HL-60 (cell line): Measurements from ENCODE around the gene MKS1.

ENCODE experiments used
- GABPA ChIP-seq: IDR thresholded peaks from 2 replicates; pipeline ENCODE4 v1.6.1; 2012; ENCODE audit warnings: low read depth
- POLR2AphosphoS5 ChIP-seq: IDR thresholded peaks from 2 replicates; pipeline ENCODE4 v1.6.1; 2012; ENCODE audit warnings: low read depth
- TF ChIP-seq, protein P1 (sequence below): IDR thresholded peaks from one replicate; pipeline ENCODE4 v1.5.1; 2011; ENCODE audit warnings: low read length, control low read depth, inconsistent platforms; ENCODE audit not compliant: insufficient read depth
- TF ChIP-seq, protein P2 (sequence below): IDR thresholded peaks from 2 replicates; pipeline ENCODE4 v1.6.1; 2012; ENCODE audit warnings: low read depth; ENCODE audit not compliant: insufficient replicate concordance

GRCh38 chr17:58234512-58234911 is 15.5 kb upstream of the MKS1 start:
- TF ChIP-seq POLR2AphosphoS5 (no peak), GABPA (no peak)
- TF ChIP-seq, protein P1, sequence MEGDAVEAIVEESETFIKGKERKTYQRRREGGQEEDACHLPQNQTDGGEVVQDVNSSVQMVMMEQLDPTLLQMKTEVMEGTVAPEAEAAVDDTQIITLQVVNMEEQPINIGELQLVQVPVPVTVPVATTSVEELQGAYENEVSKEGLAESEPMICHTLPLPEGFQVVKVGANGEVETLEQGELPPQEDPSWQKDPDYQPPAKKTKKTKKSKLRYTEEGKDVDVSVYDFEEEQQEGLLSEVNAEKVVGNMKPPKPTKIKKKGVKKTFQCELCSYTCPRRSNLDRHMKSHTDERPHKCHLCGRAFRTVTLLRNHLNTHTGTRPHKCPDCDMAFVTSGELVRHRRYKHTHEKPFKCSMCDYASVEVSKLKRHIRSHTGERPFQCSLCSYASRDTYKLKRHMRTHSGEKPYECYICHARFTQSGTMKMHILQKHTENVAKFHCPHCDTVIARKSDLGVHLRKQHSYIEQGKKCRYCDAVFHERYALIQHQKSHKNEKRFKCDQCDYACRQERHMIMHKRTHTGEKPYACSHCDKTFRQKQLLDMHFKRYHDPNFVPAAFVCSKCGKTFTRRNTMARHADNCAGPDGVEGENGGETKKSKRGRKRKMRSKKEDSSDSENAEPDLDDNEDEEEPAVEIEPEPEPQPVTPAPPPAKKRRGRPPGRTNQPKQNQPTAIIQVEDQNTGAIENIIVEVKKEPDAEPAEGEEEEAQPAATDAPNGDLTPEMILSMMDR: no peak
- TF ChIP-seq, protein P2, sequence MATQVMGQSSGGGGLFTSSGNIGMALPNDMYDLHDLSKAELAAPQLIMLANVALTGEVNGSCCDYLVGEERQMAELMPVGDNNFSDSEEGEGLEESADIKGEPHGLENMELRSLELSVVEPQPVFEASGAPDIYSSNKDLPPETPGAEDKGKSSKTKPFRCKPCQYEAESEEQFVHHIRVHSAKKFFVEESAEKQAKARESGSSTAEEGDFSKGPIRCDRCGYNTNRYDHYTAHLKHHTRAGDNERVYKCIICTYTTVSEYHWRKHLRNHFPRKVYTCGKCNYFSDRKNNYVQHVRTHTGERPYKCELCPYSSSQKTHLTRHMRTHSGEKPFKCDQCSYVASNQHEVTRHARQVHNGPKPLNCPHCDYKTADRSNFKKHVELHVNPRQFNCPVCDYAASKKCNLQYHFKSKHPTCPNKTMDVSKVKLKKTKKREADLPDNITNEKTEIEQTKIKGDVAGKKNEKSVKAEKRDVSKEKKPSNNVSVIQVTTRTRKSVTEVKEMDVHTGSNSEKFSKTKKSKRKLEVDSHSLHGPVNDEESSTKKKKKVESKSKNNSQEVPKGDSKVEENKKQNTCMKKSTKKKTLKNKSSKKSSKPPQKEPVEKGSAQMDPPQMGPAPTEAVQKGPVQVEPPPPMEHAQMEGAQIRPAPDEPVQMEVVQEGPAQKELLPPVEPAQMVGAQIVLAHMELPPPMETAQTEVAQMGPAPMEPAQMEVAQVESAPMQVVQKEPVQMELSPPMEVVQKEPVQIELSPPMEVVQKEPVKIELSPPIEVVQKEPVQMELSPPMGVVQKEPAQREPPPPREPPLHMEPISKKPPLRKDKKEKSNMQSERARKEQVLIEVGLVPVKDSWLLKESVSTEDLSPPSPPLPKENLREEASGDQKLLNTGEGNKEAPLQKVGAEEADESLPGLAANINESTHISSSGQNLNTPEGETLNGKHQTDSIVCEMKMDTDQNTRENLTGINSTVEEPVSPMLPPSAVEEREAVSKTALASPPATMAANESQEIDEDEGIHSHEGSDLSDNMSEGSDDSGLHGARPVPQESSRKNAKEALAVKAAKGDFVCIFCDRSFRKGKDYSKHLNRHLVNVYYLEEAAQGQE: no peak
